PFSK-1 (cell line): ENCODE data around the gene CHST15.

ENCODE experiments used
- FOXP2 ChIP-seq: optimal IDR thresholded peaks from 2 replicates; pipeline ENCODE3; 2011; ENCODE audit warnings: borderline replicate concordance, control low read depth, inconsistent platforms; ENCODE audit not compliant: insufficient read depth; ENCODE audit errors: extremely low read length, extremely low read depth
- POLR2AphosphoS5 ChIP-seq: IDR thresholded peaks from 2 replicates; pipeline ENCODE4 v1.6.1; 2012; ENCODE audit warnings: low read depth, mild to moderate bottlenecking, control low read depth, low read length, moderate library complexity
- REST ChIP-seq, 2 experiments: IDR thresholded peaks; 2 replicates each; pipeline versions ENCODE4 v1.6.1 to v1.8.0; 2011 to 2012; ENCODE audit warnings: low read depth in 2 of 2, low read length in 2 of 2, control low read depth in 1 of 2, inconsistent platforms in 1 of 2, mild to moderate bottlenecking in 1 of 2, moderate library complexity in 1 of 2; ENCODE audit not compliant: insufficient read depth in 1 of 2
- SIN3A ChIP-seq: IDR thresholded peaks from 2 replicates; pipeline ENCODE4 v1.6.1; 2012; ENCODE audit warnings: mild to moderate bottlenecking, low read length, moderate library complexity, borderline replicate concordance; ENCODE audit not compliant: insufficient read depth
- TAF1 ChIP-seq: IDR thresholded peaks from 2 replicates; pipeline ENCODE4 v1.6.1; 2012; ENCODE audit warnings: low read length, control low read depth, borderline replicate concordance; ENCODE audit not compliant: insufficient read depth

Gene CHST15

GRCh38 chr10:124005991-124006392 lies 87.4 kb downstream of the CHST15 start:
- no peak for TF ChIP-seq TAF1
- TF ChIP-seq REST (IDR thresholded peaks at IDR 0.05; ENCODE audit: insufficient read depth in 1 of 2, low read depth in 2 of 2, low read length in 2 of 2), result no peak
- no peak for TF ChIP-seq FOXP2
- TF ChIP-seq SIN3A, result no peak
- no peak for TF ChIP-seq POLR2AphosphoS5

DNA sequence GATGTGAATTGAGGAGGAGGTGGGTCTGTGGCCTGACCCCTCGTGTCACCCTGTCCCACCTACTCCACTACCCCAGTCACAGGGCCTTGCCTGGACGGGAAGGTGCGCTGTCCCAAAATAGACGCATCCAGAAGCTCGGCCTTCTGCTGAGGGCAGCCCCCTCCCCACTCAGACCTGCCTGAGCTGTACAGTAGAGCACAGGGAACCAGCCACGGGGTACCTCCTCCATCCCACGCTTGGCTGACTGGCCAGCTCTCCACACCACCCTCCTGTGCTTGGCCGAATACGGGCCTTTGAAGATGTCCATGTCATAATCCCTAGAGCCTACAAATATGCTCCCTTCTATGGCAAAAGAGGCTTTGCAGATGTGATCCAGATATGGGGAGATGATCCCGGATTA lies 88.3 kb downstream of the CHST15 start:
- no peak for TF ChIP-seq POLR2AphosphoS5
- TF ChIP-seq SIN3A, result no peak
- no peak for TF ChIP-seq REST (IDR thresholded peaks at IDR 0.05; ENCODE audit: insufficient read depth in 1 of 2, low read depth in 2 of 2, low read length in 2 of 2)

DNA sequence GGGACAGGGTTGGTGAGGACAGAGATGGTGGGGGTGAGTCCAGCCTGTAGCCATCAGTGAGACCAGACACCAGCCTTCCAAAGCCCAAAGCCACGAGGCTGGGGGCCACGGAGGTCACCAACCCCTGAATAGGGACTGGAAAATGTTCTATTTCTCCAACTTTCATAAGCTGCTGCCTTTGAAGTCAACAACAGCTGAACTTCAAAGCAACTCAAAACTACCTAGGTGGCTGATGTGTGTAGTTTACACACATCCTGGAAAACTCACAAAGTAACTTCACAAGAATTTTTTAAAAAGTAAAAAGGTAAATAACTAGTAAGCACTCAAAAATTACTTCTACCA lies 88.8 kb downstream of the CHST15 start:
- TF ChIP-seq FOXP2 (no peak), SIN3A (no peak), REST (IDR thresholded peaks at IDR 0.05; ENCODE audit: insufficient read depth in 1 of 2, low read depth in 2 of 2, low read length in 2 of 2) (no peak), TAF1 (no peak), POLR2AphosphoS5 (no peak)

DNA sequence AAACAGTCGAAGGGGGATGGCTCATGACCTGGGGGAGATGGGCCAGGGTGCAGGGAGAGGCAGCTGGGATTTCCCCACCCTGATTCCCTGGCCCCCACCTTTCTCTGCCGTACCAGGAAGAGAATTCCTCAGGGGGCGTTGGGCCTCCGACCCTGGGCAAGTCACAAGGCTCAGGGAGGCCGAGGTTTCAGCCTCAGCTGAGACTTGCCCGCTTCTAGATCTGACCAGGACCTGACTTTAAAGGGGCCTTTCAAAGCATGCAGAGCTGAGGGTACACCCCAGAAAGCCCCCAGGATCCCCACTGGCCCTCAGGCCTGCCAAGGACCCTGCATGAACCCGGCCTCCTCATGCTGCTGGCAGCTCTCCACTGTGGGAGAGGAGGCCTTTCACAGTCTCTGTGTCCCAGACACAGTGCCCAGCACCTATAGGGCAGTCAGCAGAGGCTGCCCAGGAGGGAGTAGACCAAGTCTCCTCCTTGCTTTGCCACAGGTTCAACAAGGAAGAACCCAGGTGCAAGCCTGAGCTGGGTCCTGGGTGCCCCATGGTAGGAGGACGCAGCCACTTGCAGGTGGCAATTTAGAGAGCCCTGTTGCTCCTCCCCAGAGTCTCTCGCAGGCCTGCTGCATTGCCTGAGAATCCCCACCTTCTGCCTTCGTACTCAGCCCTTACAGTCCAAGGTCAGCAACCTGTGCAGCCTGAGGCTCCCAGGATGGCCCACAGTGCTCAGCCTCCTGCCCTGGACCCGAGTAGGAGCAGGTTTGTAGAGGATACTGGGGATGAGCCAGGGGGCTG lies 89.3 kb downstream of the CHST15 start:
- no peak for TF ChIP-seq SIN3A
- no peak for TF ChIP-seq POLR2AphosphoS5
- no peak for TF ChIP-seq TAF1
- no peak for TF ChIP-seq FOXP2
- no peak for TF ChIP-seq REST (IDR thresholded peaks at IDR 0.05; ENCODE audit: insufficient read depth in 1 of 2, low read depth in 2 of 2, low read length in 2 of 2)

GRCh38 chr10:124003481-124003870 lies 89.9 kb downstream of the CHST15 start:
- no peak for TF ChIP-seq POLR2AphosphoS5
- TF ChIP-seq TAF1, result no peak
- TF ChIP-seq SIN3A, result no peak
- no peak for TF ChIP-seq FOXP2
- no peak for TF ChIP-seq REST (IDR thresholded peaks at IDR 0.05; ENCODE audit: insufficient read depth in 1 of 2, low read depth in 2 of 2, low read length in 2 of 2)
